CD4-positive, CD25-positive, alpha-beta regulatory T cell (primary cell): ENCODE results near the gene OSBP2. TPM values are rescaled to one million over a fixed set of nuclear protein-coding genes. Genes with fewer than 3 reads are reported as not detected.
"Not testable (repeated sequence)": the region's sequence is repeated elsewhere in the genome, so short reads cannot be mapped to it uniquely, and the experiment has no call there.

Experiments
- ATAC-seq, 2 donors: fragments of 150-1000 bp; cut with Tn5 transposase; one replicate each; pipeline ENCODE4 v1.10.0; 2021; ENCODE audit warnings: low read depth in 2 of 2, moderate number of reproducible peaks in 2 of 2, moderate library complexity in 1 of 2
- DNase-seq, 3 donors: peaks; one replicate each; pipeline versions ENCODE4 v3.0.0 to v3.0.0-alpha.2; 2012 to 2022; ENCODE audit warnings: mixed read lengths in 1 of 3
- H3K27ac ChIP-seq: one replicate; pipeline ENCODE4 v1.7.0; 2013; ENCODE audit warnings: mild to moderate bottlenecking, low read length; ENCODE audit not compliant: insufficient read depth, poor library complexity, severe bottlenecking
- H3K27me3 ChIP-seq: one replicate; pipeline ENCODE4 v1.7.0; 2013; ENCODE audit warnings: low read length; ENCODE audit not compliant: control insufficient read depth, insufficient read depth
- H3K36me3 ChIP-seq: one replicate; pipeline ENCODE4 v1.7.0; 2013; ENCODE audit warnings: mild to moderate bottlenecking, low read length, moderate library complexity; ENCODE audit not compliant: control insufficient read depth, insufficient read depth
- H3K4me1 ChIP-seq: 2 replicates; pipeline ENCODE4 v1.7.0; 2013; ENCODE audit warnings: mild to moderate bottlenecking, low read length; ENCODE audit not compliant: insufficient read depth, control insufficient read depth, poor library complexity, severe bottlenecking
- H3K4me3 ChIP-seq: one replicate; pipeline ENCODE4 v1.7.0; 2013; ENCODE audit warnings: low read depth, mild to moderate bottlenecking, low read length, moderate library complexity
- H3K9me3 ChIP-seq, 2 experiments: 1 replicate in 1 of 2; 2 replicates in 1 of 2; pipeline ENCODE4 v1.7.0; 2013; ENCODE audit warnings: low read length in 2 of 2, mild to moderate bottlenecking in 1 of 2, moderate library complexity in 1 of 2; ENCODE audit not compliant: control insufficient read depth in 2 of 2
- H3K27ac Mint-ChIP-seq, 3 donors: one replicate each; pipeline ENCODE4 v1.8.0; 2020 to 2022; ENCODE audit warnings: mild to moderate bottlenecking in 3 of 3, mixed read lengths in 3 of 3, moderate library complexity in 2 of 3
- H3K27me3 Mint-ChIP-seq: one replicate; pipeline ENCODE4 v1.8.0; 2022; ENCODE audit warnings: mild to moderate bottlenecking, mixed read lengths
- H3K36me3 Mint-ChIP-seq: one replicate; pipeline ENCODE4 v1.8.0; 2020; ENCODE audit warnings: mixed read lengths
- H3K4me1 Mint-ChIP-seq, 4 donors: one replicate each; pipeline ENCODE4 v1.8.0; 2020 to 2022; ENCODE audit warnings: mixed read lengths in 4 of 4, mild to moderate bottlenecking in 1 of 4
- H3K4me3 Mint-ChIP-seq, 4 donors: one replicate each; pipeline ENCODE4 v1.8.0; 2020 to 2022; ENCODE audit warnings: mild to moderate bottlenecking in 4 of 4, mixed read lengths in 4 of 4, moderate library complexity in 3 of 4
- H3K9me3 Mint-ChIP-seq, 7 donors: one replicate each; pipeline ENCODE4 v1.8.0; 2020 to 2022; ENCODE audit warnings: mixed read lengths in 7 of 7, mild to moderate bottlenecking in 3 of 7, moderate library complexity in 2 of 7
- polyA plus RNA-seq, 4 donors: library from polyadenylated mRNA; unstranded; fragments of 300-500 nt; fragmentation: Illumina TruSeq; gene quantifications; one replicate each; pipeline ENCODE4 v1.2.3, GENCODE V29; 2021
- total RNA-seq: library from RNA; stranded (reverse); gene quantifications from one replicate; pipeline ENCODE4 v1.2.3, GENCODE V29; 2022

OSBP2 gene
- total and polyA plus RNA-seq, 5 donors from 2014 or later = 0.86 to 9.9 (median 1.7) TPM

- H3K9me3 Mint-ChIP-seq = peaks cover 0 to 4% (median 0%) of the 10 kb centered on the region in 7 donors
These were observed 11.3 kb downstream of the OSBP2 start for GRCh38 chr22:30705710-30706651.

GRCh38 chr22:30709980-30710379 is 15.3 kb downstream of the OSBP2 start:
- not testable (repeated sequence) for H3K27me3 Mint-ChIP-seq, H3K36me3 Mint-ChIP-seq, H3K4me1 ChIP-seq, H3K4me3 ChIP-seq, H3K27me3 ChIP-seq, H3K9me3 ChIP-seq, H3K9me3 Mint-ChIP-seq, H3K36me3 ChIP-seq
- Mint-ChIP-seq H3K4me3 (peak overlapping the region in 3 of 4 donors; percentile 20 to 49 (median 26)), H3K27ac (peak overlapping the region; percentile 27 to 86 (median 76)), H3K4me1 (peaks cover 5 to 27% (median 18%) of the 10 kb centered on the region in 4 donors)
- ATAC-seq (peak; percentile 74 to 84), DNase-seq (peak in 2 of 3 donors; percentile 39 to 88)
- peak overlapping the region; percentile 11 for H3K27ac ChIP-seq

More at GRCh38 chr22:30705710-30706651, 11.3 kb downstream of the OSBP2 start:
- Histone ChIP-seq H3K9me3 (no peaks in the 10 kb centered on the region), H3K4me3 (no peak overlapping the region), H3K36me3 (no peaks in the 10 kb centered on the region), H3K4me1 (no peaks in the 10 kb centered on the region), H3K27me3 (no peaks in the 10 kb centered on the region), H3K27ac (no peak overlapping the region)
- Mint-ChIP-seq H3K27me3 (no peaks in the 10 kb centered on the region), H3K36me3 (peaks cover 4% of the 10 kb centered on the region), H3K4me1 (peaks cover 5 to 27% (median 14%) of the 10 kb centered on the region in 4 donors), H3K4me3 (peak overlapping the region in 1 of 4 donors; percentile 5), H3K27ac (peak overlapping the region; percentile 28 to 73 (median 59))
- peak; percentile 48 to 51 for ATAC-seq
- DNase-seq = peak in 2 of 3 donors; percentile 20 to 51

GRCh38 chr22:30712094-30712493 is 17.4 kb downstream of the OSBP2 start:
- Mint-ChIP-seq H3K4me3 (no peak overlapping the region), H3K36me3 (no peaks in the 10 kb centered on the region), H3K4me1 (peaks cover 5 to 15% (median 11%) of the 10 kb centered on the region in 4 donors), H3K27ac (peak overlapping the region in 2 of 3 donors; percentile 19 to 62), H3K27me3 (no peaks in the 10 kb centered on the region), H3K9me3 (peaks cover 0 to 4% (median 0%) of the 10 kb centered on the region in 7 donors)
- Histone ChIP-seq H3K4me3 (no peak overlapping the region), H3K27me3 (no peaks in the 10 kb centered on the region), H3K36me3 (no peaks in the 10 kb centered on the region), H3K27ac (no peak overlapping the region), H3K4me1 (no peaks in the 10 kb centered on the region), H3K9me3 (no peaks in the 10 kb centered on the region)
- DNase-seq (no peak), ATAC-seq (no peak)

GRCh38 chr22:30714062-30714461 is 19.4 kb downstream of the OSBP2 start:
- Mint-ChIP-seq H3K36me3 (no peaks in the 10 kb centered on the region), H3K27me3 (no peaks in the 10 kb centered on the region), H3K4me1 (peaks cover 5 to 15% (median 10%) of the 10 kb centered on the region in 4 donors), H3K9me3 (peaks cover 0 to 4% (median 0%) of the 10 kb centered on the region in 7 donors), H3K4me3 (no peak overlapping the region), H3K27ac (no peak overlapping the region)
- Histone ChIP-seq H3K4me1 (no peaks in the 10 kb centered on the region), H3K27me3 (no peaks in the 10 kb centered on the region), H3K4me3 (no peak overlapping the region), H3K36me3 (no peaks in the 10 kb centered on the region), H3K9me3 (no peaks in the 10 kb centered on the region), H3K27ac (no peak overlapping the region)
- no peak for DNase-seq
- no peak for ATAC-seq

- no peak for ATAC-seq
These were observed 22.8 kb downstream of the OSBP2 start for GRCh38 chr22:30717331-30717921.

GRCh38 chr22:30717952-30718351 is 23.3 kb downstream of the OSBP2 start:
- H3K27ac ChIP-seq = no peak overlapping the region
- no peaks in the 10 kb centered on the region for H3K36me3 ChIP-seq
- no peaks in the 10 kb centered on the region for H3K9me3 ChIP-seq
- no peak for DNase-seq
- H3K27ac Mint-ChIP-seq = peak overlapping the region in 1 of 3 donors; percentile 29
- H3K4me1 Mint-ChIP-seq = no peaks in the 10 kb centered on the region
- H3K4me3 Mint-ChIP-seq = no peak overlapping the region
- H3K9me3 Mint-ChIP-seq = no peaks in the 10 kb centered on the region
- H3K36me3 Mint-ChIP-seq = no peaks in the 10 kb centered on the region
- no peaks in the 10 kb centered on the region for H3K27me3 Mint-ChIP-seq
- no peaks in the 10 kb centered on the region for H3K27me3 ChIP-seq
- ATAC-seq = no peak
- no peak overlapping the region for H3K4me3 ChIP-seq
- H3K4me1 ChIP-seq = no peaks in the 10 kb centered on the region

More at GRCh38 chr22:30717331-30717921, 22.8 kb downstream of the OSBP2 start:
- no peaks in the 10 kb centered on the region for H3K36me3 ChIP-seq
- H3K4me3 Mint-ChIP-seq = no peak overlapping the region
- DNase-seq = no peak
- no peak overlapping the region for H3K4me3 ChIP-seq
- no peaks in the 10 kb centered on the region for H3K36me3 Mint-ChIP-seq
- H3K4me1 ChIP-seq = no peaks in the 10 kb centered on the region
- H3K27me3 ChIP-seq = no peaks in the 10 kb centered on the region
- no peaks in the 10 kb centered on the region for H3K9me3 ChIP-seq
- no peaks in the 10 kb centered on the region for H3K9me3 Mint-ChIP-seq
- no peak overlapping the region for H3K27ac ChIP-seq
- peaks cover 0 to 4% (median under 1%) of the 10 kb centered on the region in 4 donors for H3K4me1 Mint-ChIP-seq
- H3K27me3 Mint-ChIP-seq = no peaks in the 10 kb centered on the region
- peak overlapping the region in 1 of 3 donors; percentile 29 for H3K27ac Mint-ChIP-seq

GRCh38 chr22:30718491-30718890 is 23.8 kb downstream of the OSBP2 start:
- Histone ChIP-seq H3K4me1 (no peaks in the 10 kb centered on the region), H3K9me3 (no peaks in the 10 kb centered on the region), H3K27me3 (no peaks in the 10 kb centered on the region), H3K4me3 (no peak overlapping the region), H3K36me3 (no peaks in the 10 kb centered on the region), H3K27ac (no peak overlapping the region)
- no peaks in the 10 kb centered on the region for H3K27me3 Mint-ChIP-seq
- peak overlapping the region in 1 of 3 donors; percentile 29 for H3K27ac Mint-ChIP-seq
- DNase-seq (no peak), ATAC-seq (no peak)
- no peaks in the 10 kb centered on the region for H3K9me3 Mint-ChIP-seq
- no peaks in the 10 kb centered on the region for H3K36me3 Mint-ChIP-seq
- H3K4me3 Mint-ChIP-seq = no peak overlapping the region
- no peaks in the 10 kb centered on the region for H3K4me1 Mint-ChIP-seq
